ENCODE results near the gene YARS2.

GRCh38 chr12:32788405-32788804, 32.7 kb upstream of the YARS2 start:
- TF ChIP-seq, protein P1, sequence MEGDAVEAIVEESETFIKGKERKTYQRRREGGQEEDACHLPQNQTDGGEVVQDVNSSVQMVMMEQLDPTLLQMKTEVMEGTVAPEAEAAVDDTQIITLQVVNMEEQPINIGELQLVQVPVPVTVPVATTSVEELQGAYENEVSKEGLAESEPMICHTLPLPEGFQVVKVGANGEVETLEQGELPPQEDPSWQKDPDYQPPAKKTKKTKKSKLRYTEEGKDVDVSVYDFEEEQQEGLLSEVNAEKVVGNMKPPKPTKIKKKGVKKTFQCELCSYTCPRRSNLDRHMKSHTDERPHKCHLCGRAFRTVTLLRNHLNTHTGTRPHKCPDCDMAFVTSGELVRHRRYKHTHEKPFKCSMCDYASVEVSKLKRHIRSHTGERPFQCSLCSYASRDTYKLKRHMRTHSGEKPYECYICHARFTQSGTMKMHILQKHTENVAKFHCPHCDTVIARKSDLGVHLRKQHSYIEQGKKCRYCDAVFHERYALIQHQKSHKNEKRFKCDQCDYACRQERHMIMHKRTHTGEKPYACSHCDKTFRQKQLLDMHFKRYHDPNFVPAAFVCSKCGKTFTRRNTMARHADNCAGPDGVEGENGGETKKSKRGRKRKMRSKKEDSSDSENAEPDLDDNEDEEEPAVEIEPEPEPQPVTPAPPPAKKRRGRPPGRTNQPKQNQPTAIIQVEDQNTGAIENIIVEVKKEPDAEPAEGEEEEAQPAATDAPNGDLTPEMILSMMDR (optimal IDR thresholded peaks at IDR 0.05 in 1 of 3, IDR thresholded peaks at IDR 0.05 in 1 of 3, conservative IDR thresholded peaks at IDR 0.05 in 1 of 3; ENCODE audit: extremely low read depth in 1 of 3, insufficient read depth in 2 of 3, low read length in 3 of 3), result no peak
- no peak for TF ChIP-seq EZH2 (IDR thresholded peaks at IDR 0.05; ENCODE audit: low read length)

Data from keratinocyte (primary cell).